OCI-LY7 (cell line): ENCODE data around the gene NCKAP5.

Experiments
- EZH2phosphoT487 ChIP-seq: fragments of 200-600 bp; sonication (generic); IDR thresholded peaks from 2 replicates; pipeline ENCODE4 v1.6.1; 2018; ENCODE audit warnings: low read depth, borderline replicate concordance, mild to moderate bottlenecking, mixed run types, antibody characterized with exemption, low read length, moderate library complexity, mixed read lengths
- TF ChIP-seq, protein P1 (sequence below): fragments of 200-600 bp; sonication (generic); conservative IDR thresholded peaks from 2 replicates; pipeline ENCODE4 v1.5.1; 2014; ENCODE audit warnings: mild to moderate bottlenecking, antibody characterized with exemption, low read length, moderate library complexity, mixed read lengths

GRCh38 chr2:133371286-133371685 is 197.0 kb downstream of the NCKAP5 start:
- TF ChIP-seq, protein P1, sequence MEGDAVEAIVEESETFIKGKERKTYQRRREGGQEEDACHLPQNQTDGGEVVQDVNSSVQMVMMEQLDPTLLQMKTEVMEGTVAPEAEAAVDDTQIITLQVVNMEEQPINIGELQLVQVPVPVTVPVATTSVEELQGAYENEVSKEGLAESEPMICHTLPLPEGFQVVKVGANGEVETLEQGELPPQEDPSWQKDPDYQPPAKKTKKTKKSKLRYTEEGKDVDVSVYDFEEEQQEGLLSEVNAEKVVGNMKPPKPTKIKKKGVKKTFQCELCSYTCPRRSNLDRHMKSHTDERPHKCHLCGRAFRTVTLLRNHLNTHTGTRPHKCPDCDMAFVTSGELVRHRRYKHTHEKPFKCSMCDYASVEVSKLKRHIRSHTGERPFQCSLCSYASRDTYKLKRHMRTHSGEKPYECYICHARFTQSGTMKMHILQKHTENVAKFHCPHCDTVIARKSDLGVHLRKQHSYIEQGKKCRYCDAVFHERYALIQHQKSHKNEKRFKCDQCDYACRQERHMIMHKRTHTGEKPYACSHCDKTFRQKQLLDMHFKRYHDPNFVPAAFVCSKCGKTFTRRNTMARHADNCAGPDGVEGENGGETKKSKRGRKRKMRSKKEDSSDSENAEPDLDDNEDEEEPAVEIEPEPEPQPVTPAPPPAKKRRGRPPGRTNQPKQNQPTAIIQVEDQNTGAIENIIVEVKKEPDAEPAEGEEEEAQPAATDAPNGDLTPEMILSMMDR = no peak
- TF ChIP-seq EZH2phosphoT487 = no peak
